ENCODE data around the gene MARK2. TPM values are rescaled to one million over a fixed set of nuclear protein-coding genes. Genes with fewer than 3 reads are reported as not detected.
A peak's percentile ranks its signal among the peaks of the same experiment; 100 is the strongest.

MARK2 gene
- total RNA-seq, 2 donors from 2014 or later = 20.2 to 25.5 TPM

DNA sequence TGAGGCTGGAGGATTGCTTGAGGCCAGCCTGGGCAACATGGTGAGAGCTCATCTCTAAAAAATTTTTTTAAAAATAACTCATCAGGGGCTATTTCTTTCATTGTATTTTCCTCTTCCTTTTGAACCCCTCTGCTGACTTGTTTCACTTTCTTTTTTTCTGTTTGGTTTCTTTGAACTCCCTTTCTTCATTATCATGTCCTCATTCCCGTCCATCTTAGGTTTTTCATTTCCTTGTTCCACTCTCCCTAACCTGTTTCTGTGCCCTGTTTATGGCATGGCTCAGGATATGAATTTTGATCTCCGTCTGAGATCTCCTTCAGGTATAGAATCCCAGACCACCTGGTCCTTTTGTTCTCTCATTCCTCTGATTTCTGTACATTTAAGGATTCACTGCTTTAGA is 12.5 kb downstream of the MARK2 start:
- H3K27ac ChIP-seq = no peak overlapping the region
- no peak for DNase-seq (ENCODE audit: low spot score)

DNA sequence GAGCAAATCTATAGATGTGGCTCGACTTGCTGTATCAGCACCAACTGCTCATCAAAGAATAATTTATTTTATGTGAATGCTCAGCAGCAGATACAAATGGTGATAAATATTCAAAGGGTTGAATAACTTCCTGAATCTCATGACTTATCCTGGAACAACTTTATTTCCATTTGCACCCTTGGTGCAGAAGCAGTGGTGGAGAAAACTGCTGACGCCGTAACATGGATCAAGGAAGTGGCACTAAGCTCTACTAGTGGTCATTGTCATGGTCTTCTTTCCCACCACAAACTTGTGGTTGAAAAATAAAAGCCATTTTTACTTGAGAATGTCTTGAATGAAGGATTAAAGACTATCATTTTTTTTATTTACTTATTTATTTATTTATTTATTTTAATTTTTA is 14.6 kb downstream of the MARK2 start:
- DNase-seq (ENCODE audit: low spot score) (no peak), ATAC-seq (ENCODE audit: insufficient number of reproducible peaks, low FRiP score, low read depth) (no peak)
- no peaks in the 10 kb centered on the region for H3K9me3 ChIP-seq
- no peak overlapping the region for H3K27ac ChIP-seq
- no peaks in the 10 kb centered on the region for H3K36me3 ChIP-seq
- H3K4me3 ChIP-seq = no peak overlapping the region
- peaks cover 19 to 33% of the 10 kb centered on the region in 2 donors for H3K4me1 ChIP-seq (ENCODE audit: control insufficient read depth in 1 of 2, low read depth in 2 of 2)
- TF ChIP-seq, protein P1, sequence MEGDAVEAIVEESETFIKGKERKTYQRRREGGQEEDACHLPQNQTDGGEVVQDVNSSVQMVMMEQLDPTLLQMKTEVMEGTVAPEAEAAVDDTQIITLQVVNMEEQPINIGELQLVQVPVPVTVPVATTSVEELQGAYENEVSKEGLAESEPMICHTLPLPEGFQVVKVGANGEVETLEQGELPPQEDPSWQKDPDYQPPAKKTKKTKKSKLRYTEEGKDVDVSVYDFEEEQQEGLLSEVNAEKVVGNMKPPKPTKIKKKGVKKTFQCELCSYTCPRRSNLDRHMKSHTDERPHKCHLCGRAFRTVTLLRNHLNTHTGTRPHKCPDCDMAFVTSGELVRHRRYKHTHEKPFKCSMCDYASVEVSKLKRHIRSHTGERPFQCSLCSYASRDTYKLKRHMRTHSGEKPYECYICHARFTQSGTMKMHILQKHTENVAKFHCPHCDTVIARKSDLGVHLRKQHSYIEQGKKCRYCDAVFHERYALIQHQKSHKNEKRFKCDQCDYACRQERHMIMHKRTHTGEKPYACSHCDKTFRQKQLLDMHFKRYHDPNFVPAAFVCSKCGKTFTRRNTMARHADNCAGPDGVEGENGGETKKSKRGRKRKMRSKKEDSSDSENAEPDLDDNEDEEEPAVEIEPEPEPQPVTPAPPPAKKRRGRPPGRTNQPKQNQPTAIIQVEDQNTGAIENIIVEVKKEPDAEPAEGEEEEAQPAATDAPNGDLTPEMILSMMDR (IDR thresholded peaks at IDR 0.05) = no peak
- no peaks in the 10 kb centered on the region for H3K27me3 ChIP-seq (replicated peaks; ENCODE audit: insufficient read depth)

More for the DNA sequence above, 12.5 kb downstream of the MARK2 start:
- TF ChIP-seq, protein P1 (IDR thresholded peaks at IDR 0.05) = no peak
- ATAC-seq (ENCODE audit: insufficient number of reproducible peaks, low FRiP score, low read depth) = no peak
- Histone ChIP-seq H3K9me3 (no peaks in the 10 kb centered on the region), H3K36me3 (no peaks in the 10 kb centered on the region), H3K27me3 (replicated peaks; ENCODE audit: insufficient read depth) (no peaks in the 10 kb centered on the region), H3K4me3 (no peak overlapping the region), H3K4me1 (ENCODE audit: control insufficient read depth in 1 of 2, low read depth in 2 of 2) (peaks cover 15 to 44% of the 10 kb centered on the region in 2 donors)

DNA sequence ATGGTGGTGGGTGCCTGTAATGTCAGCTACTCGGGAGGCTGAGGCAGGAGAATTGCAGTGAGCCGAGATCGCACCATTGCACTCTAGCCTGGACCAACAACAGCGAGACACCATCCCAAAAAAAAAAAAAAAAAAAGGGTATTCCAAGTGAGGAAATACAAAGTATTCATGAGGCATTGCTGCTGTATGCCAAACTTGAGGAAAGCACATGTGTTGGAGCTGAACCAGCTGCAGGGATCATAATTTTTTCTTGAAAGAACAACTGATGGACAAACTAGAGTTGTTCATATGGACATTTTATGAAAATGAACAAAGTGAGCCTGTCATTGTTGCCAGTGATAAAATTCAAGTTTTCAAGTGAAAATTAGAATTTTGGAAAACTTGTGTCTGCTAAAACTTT is 15.8 kb downstream of the MARK2 start:
- H3K9me3 ChIP-seq = no peaks in the 10 kb centered on the region
- DNase-seq (ENCODE audit: low spot score) (no peak), ATAC-seq (ENCODE audit: insufficient number of reproducible peaks, low FRiP score, low read depth) (no peak)
- peaks cover 24 to 43% of the 10 kb centered on the region in 2 donors for H3K4me1 ChIP-seq (ENCODE audit: control insufficient read depth in 1 of 2, low read depth in 2 of 2)
- peaks cover 3% of the 10 kb centered on the region for H3K36me3 ChIP-seq
- H3K27me3 ChIP-seq (replicated peaks; ENCODE audit: insufficient read depth) = no peaks in the 10 kb centered on the region
- no peak overlapping the region for H3K27ac ChIP-seq
- TF ChIP-seq, protein P1 (IDR thresholded peaks at IDR 0.05) = no peak
- H3K4me3 ChIP-seq = no peak overlapping the region

DNA sequence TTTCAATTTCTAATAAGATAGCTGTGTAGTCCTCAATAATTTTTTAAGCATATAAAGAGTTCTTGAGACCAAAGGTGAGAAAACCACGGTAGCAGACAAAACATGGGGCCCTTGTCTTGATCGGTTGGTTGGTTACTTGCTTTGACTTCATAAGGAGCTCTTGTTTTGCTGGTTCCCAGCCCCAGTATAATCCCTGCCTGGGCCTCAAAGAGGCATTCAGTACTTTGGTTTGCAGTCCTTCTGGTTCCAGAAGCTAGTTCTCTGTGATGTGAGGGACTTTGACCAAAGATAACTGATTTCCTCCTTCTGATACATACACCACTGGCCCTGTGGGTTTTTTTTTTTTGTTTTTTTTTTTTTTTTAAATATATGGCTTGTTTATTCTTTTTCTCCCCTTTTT is 17.1 kb downstream of the MARK2 start:
- no peak overlapping the region for H3K4me3 ChIP-seq
- no peak for ATAC-seq (ENCODE audit: insufficient number of reproducible peaks, low FRiP score, low read depth)
- no peak overlapping the region for H3K27ac ChIP-seq

DNA sequence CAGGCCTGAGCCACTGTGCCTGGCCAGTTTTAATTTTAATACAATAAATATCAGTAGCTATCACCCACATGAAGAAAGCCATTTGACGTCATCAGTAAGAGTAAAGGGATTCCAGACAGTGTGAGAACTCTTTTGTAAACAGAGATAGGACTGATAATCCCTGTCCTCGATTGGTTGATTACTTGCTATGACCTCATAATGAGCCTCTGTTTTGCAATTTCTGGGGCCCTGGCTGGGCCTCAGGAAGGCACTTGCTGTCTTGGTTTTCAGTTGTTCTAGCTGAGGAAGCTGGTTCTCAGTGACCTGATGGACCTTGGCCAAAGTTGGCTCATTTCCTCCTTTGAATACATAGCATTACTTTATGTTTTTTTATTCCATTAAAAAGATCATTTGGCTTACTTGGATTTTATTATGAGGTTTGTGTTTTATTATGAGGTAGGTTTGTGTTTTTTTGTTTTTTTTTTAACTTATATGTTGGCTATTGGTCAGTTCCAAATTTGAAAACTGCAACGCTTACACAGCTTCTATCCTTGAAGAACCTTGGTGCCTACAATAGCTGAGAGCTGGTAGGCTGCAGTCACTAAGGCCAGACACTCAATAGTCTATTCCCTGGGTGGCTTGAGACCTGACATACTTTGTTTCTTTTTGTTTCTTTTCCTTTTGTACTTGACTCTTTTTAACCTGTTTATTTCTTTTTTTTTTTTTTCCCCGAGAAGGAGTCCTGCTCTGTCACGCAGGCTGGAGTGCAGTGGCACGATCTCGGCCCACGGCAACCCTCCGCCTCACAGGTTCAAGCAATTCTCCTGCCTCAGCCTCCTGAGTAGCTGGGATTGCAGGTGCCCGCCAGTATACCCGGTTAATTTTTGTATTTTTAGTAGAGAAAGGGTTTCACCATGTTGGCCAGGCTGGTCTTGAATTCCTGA is 20.0 kb downstream of the MARK2 start:
- Histone ChIP-seq H3K9me3 (no peaks in the 10 kb centered on the region), H3K27ac (peak overlapping the region in 1 of 2 donors; percentile 1), H3K27me3 (replicated peaks; ENCODE audit: insufficient read depth) (no peaks in the 10 kb centered on the region), H3K36me3 (peaks cover 10% of the 10 kb centered on the region), H3K4me1 (ENCODE audit: control insufficient read depth in 1 of 2, low read depth in 2 of 2) (peaks cover 9 to 17% of the 10 kb centered on the region in 2 donors), H3K4me3 (no peak overlapping the region)
- TF ChIP-seq, protein P1 (IDR thresholded peaks at IDR 0.05) = no peak
- DNase-seq (ENCODE audit: low spot score) (no peak), ATAC-seq (ENCODE audit: insufficient number of reproducible peaks, low FRiP score, low read depth) (no peak)

More for the DNA sequence above, 17.1 kb downstream of the MARK2 start:
- peaks cover 7% of the 10 kb centered on the region for H3K36me3 ChIP-seq
- TF ChIP-seq, protein P1 (IDR thresholded peaks at IDR 0.05) = no peak
- H3K4me1 ChIP-seq (ENCODE audit: control insufficient read depth in 1 of 2, low read depth in 2 of 2) = peaks cover 24 to 35% of the 10 kb centered on the region in 2 donors
- H3K27me3 ChIP-seq (replicated peaks; ENCODE audit: insufficient read depth) = no peaks in the 10 kb centered on the region
- DNase-seq (ENCODE audit: low spot score) = no peak
- no peaks in the 10 kb centered on the region for H3K9me3 ChIP-seq
